Measurements from ENCODE around the gene PLEKHA4.

The PLEKHA4 gene

DNA sequence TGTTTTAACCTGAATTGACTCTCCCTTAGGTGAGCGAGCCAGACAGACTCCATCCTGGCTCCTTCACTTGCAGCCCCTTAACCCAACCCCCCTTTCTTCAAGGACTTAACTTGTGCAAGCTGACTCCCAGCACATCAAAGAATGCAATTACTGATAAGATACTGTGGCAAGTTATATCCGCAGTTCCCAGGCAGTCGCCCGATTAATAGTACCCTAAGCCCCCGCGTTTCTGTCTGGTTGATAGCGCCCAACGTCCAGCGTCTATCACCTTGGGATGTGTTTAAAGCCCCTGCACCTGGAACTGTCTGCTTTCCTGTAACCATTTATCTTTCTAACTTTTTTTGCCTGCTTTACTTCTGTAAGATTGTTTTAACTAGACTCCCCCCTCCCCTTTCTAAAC lies 38.3 kb downstream of the PLEKHA4 start:
- no peak for DNase-seq (ENCODE audit: low spot score)
- FAIRE-seq: no peak

- FAIRE-seq (no peak), DNase-seq (ENCODE audit: low spot score) (no peak)
Observed at GRCh38 chr19:48826606-48827020, 41.8 kb downstream of the PLEKHA4 start.

DNA sequence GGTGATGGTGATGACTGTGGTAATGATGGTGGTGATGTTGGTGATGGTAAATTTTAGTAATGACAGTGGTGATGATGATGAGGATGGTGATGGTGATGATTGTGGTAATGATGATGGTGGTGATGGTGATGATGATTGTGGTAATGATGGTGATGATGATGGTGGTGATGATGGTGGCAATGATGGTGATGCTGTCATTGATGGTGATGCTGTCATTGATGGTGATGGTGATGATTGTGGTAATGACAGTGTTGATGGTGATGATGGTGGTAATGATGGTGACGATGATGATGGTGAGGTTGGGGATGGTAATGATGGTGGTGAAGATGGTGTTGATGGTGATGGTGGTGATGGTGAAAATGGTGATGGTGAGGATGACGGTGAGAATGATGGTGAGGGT lies 45.9 kb downstream of the PLEKHA4 start:
- FAIRE-seq: peak; percentile 99
- no peak for DNase-seq (ENCODE audit: low spot score)

GRCh38 chr19:48821633-48822032 lies 46.8 kb downstream of the PLEKHA4 start:
- DNase-seq (ENCODE audit: low spot score) (no peak), FAIRE-seq (no peak)

DNA sequence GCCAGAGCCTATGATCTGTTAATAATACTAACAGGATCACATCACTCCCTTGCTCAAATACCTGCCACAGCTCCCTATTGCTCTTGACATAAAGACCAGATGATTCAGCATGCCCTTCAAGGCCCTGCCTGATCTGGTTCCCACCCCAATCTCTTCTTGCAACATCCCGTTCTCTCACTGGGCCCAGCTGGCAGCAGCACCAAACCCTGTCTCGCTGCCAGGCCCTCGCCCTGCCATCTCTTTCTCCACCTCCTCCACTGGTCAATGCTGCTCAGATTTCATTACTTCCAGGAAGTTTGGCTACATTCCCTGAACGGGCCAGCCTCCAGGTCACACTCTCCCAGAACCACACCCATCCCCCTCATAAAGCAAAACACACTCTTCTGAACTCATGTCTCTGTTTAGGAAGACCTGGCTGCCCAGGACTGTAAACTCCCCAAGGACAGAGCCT lies 49.0 kb downstream of the PLEKHA4 start:
- FAIRE-seq: no peak
- no peak for DNase-seq (ENCODE audit: low spot score)

GRCh38 chr19:48818234-48818820 lies 50.1 kb downstream of the PLEKHA4 start:
- no peak for FAIRE-seq
- DNase-seq (ENCODE audit: low spot score): no peak

- DNase-seq (ENCODE audit: low spot score) (no peak), FAIRE-seq (no peak)
Observed at GRCh38 chr19:48817585-48818124, 50.8 kb downstream of the PLEKHA4 start.

GRCh38 chr19:48815870-48816501 lies 52.4 kb downstream of the PLEKHA4 start:
- FAIRE-seq (no peak), DNase-seq (ENCODE audit: low spot score) (no peak)

DNA sequence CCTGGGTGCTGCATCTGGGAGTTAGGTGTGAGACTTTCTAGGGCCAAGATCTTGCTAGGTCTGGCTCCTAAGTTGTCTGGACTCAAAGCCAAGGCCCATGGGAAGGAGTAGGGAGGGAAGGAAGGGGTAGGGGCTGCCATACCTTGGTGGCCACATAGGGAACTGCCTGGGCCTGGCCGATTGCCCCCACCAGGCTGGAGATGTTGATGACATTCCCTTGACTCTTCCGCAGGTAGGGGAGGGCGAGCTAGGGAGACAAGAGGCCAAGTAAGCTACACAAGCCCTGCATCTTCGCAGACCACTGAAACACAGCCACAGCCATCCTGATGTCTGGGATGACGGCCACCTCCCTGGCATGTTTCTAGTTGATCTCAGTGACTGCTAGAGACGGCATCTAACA lies 53.5 kb downstream of the PLEKHA4 start:
- FAIRE-seq (no peak), DNase-seq (ENCODE audit: low spot score) (no peak)

DNA sequence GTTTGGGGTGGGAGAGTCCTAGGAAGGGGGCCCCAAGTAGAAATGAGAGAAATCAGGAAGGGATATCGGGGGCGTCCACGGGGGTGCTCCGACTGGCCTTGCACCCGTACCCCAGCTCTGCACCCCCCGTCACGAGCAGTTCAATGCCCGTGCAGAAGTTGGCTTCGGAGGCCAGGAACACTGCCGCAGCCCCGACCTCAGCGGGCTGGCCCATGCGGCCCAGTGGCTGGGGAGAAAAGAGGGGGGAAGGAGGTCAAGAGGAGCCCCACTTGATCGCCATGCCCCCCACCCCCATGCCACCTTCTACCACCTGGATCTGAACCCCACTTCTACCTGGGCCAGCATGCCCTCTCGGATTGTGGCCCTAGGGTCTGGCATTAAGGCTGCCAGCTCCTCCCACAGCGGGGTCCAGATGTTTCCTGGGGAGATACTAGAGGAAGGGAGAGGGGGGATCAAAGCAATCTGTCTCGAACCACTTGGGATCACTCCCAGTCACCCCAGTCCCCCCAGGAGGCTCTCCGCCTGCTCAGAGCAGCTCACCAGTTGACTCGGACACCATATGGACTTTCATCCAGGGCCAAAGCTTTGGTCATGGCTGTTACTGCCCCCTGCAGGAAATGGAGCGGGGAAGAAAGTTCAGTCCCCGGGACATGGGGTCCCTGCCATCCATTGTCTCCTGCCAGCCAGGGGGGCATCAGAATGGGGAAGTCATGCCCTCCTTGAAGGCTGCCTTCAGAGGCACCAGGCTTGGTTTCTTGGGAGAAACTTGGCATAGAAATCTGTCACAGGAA lies 55.1 kb downstream of the PLEKHA4 start:
- DNase-seq (ENCODE audit: low spot score) (no peak), FAIRE-seq (no peak)

- FAIRE-seq (peak; percentile 61), DNase-seq (ENCODE audit: low spot score) (peak; percentile 87)
Observed at GRCh38 chr19:48812094-48812929, 56.1 kb downstream of the PLEKHA4 start.

DNA sequence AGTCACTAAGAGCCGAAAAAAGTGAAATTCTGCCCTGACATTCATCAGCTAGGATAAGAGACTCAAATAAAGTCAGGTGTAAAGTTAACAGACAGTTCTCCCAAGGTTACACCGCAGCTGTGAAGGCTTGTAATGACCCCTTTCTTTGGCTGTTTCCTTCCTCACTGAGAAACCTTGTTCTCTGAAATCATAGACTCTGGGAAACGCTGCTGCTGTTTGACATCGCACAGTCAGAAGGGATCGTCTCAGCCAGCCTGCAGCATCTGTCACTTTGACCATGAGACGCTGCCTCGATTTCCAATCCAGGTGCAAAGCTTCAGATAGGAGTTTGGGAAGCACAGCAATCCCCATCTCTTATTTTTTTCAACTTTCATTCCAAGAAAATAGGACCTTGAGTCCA lies 58.3 kb downstream of the PLEKHA4 start:
- FAIRE-seq (no peak), DNase-seq (ENCODE audit: low spot score) (no peak)

DNA sequence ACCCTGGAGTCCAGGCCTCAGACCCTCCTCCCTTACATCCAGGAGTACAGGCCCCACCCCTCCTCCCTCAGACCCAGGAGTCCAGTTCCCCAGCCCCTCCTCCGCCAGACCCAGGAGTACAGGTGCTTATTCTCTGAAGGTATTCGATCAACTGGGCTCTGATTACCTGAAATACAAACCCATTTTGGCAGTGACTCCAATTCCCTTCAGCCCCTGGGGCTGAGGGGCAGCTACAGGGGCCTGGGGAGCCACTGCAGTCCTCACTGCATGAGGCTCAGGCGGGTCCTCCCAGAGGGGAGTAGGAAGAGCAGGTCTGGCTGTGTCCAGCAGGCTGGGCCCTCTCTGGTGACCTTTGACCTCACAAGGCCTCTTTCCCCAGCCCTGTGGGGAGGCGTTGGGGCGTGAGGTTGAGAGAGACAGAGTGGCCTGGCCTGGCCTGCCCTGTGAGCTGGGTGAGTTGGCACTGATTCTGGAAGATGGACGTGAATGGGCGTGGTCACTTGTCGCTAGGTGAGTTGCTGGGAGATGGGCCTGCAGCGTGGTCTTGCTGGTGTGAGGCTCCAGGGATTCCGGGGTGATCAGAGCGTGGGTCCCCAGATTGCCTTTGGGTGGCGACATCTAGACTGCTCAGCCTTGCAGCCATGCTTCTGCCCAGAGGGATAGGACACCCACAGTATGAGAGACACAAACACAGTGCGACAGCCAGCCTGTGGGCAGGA lies 60.7 kb downstream of the PLEKHA4 start:
- DNase-seq (ENCODE audit: low spot score) (no peak), FAIRE-seq (no peak)

- DNase-seq (ENCODE audit: low spot score) (peak; percentile 64), FAIRE-seq (no peak)
Observed at GRCh38 chr19:48806818-48807589, 61.4 kb downstream of the PLEKHA4 start.

GRCh38 chr19:48806518-48806817 lies 61.9 kb downstream of the PLEKHA4 start:
- DNase-seq (ENCODE audit: low spot score) (no peak), FAIRE-seq (no peak)

DNA sequence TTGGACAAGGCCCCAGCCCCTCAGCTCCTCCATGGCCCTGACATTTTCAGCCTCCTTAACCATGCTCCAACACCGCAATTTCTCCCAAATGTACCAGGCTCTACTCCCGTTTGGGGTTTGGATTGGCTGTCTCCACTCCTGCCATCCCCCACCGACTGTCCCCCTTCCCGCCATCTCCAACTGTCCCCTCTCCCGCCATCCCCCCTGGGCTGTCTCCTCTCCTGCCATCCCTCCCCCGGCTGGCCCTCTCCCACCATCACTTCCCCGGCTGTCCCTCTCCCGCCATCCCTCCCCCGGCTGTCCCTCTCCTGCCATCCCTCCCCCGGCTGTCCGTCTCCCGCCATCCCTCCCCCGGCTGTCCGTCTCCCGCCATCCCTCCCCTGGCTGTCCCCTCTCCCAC lies 63.0 kb downstream of the PLEKHA4 start:
- DNase-seq (ENCODE audit: low spot score) (no peak), FAIRE-seq (no peak)

DNA sequence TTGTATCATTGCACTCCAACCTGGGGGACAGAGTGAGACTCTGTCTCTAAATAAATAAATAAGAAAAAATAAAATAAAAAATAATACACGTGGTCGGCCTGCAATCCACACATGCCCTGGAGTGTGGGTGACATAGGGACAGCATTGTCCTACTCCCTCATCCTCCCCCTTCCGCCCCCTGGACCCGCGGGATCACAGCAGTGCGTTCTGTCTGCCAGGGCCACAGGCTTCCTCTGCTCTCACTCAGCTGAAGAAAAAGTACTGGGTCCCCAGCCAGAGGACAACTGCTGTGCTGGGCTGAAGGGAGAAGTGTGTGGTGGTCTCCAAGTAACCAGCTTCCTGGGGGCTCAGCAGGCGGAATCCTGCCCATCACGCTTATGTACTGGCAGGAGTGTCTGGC lies 63.9 kb downstream of the PLEKHA4 start:
- FAIRE-seq: no peak
- no peak for DNase-seq (ENCODE audit: low spot score)

DNA sequence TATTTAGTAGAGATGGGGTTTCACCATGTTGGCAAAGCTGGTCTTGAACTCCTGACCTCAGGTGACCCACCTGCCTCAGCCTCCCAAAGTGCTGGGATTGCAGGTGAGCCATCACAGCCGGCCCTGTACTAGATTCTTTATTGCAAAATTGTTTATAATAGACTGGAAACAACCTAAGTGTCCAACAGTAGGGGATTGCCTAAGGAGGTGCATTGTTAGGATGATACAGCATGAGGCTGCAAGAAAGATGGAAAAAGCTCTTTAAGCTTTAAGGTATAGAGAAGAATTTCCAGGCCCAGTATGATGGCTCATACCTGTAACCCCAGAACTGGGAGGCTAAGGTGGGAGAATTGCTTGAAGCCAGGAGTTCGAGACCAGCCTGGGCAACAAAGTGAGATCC lies 65.8 kb downstream of the PLEKHA4 start:
- DNase-seq (ENCODE audit: low spot score) (no peak), FAIRE-seq (no peak)

DNA sequence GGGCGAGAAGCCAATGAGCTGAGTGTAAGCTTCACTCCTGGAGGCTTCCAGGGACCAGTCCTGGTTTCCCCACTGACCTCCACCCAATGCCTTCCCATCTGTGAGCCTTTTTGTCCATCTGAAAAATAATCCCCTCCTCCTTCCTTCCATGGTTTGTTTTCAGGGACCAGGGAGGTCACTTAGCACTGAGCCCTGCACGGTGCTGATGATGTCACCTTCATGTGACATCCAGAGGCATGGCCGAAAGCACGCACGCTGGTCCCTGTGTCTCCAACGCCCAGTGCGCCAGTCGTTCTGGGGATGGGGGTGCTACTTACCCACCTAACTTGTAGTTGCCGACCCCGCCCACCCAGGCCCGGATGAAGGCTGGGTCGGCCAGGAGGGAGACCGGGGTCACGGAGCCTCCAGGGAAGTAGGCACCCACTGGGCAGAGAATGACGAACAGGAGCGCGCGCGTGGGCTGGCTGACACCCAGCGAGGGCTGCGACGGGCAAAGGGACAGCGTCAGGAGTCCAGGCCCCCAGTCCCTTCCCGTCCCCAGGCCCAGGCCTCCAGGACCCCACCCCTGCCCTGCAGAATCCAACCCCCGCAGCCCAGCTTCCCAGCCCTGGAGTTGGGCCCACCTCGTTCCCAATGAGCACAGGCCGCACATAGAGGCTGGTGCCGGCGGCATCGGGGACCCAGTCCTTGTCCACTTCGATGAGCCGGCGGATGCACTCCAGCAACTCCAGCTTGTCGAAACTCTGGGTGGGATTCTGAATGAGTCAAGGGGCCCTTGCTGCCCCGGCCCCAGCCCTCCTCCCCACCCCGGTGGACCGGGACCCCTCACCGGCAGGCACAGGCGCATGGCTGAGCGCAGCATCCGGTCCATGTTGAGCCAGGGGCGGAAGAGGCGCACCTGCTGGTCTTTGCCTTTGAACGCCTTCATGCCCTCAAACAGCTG lies 68.8 kb downstream of the PLEKHA4 start:
- no peak for DNase-seq (ENCODE audit: low spot score)
- FAIRE-seq: no peak

All from urothelium cell line (cell line).